ENCODE measurements around the gene LARP4.

DNA sequence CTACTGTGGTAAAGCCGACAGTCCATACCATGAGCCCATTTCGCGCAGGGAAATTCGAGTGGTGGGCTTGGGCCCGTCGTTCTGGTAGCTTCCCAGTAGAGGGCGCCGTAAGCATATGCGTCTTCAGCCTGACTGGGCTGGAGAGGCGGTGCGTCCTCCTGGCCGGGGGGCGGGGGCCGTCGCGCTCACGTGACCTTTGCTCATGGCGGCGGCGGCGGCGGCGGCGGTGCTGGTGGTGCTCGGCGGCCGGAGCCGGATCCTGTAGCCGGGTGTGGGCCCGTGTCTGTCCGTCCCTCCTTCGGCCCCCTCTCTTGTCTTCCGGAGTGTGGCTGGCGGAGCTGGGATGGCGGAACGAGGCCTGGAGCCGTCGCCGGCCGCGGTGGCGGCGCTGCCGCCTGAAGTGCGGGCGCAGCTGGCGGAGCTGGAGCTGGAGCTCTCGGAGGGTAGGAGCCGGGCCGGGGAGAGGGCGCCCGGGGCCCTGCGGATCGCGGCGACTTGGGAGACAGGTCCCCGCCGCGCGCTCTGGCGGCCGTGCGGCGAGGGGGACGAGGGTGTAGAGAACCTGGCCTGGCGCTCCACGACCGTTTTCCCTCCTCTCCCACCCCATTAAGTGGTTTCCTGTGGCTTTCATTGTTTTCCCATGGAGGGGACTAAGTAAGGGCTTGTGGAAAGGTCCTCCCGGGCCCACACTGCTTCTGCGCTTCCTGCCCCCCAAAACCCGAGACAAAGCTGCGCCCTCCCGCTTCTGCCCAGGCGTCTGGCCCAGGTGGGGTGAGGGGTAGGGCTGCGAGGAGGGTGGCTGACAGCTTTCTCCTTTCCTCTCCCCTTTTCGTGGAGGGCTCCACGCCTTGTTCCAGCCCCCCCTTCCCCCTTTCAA is 104.4 kb downstream of the LARP4 start, which contains the start of gene DIP2B:
- TF ChIP-seq, protein P1, sequence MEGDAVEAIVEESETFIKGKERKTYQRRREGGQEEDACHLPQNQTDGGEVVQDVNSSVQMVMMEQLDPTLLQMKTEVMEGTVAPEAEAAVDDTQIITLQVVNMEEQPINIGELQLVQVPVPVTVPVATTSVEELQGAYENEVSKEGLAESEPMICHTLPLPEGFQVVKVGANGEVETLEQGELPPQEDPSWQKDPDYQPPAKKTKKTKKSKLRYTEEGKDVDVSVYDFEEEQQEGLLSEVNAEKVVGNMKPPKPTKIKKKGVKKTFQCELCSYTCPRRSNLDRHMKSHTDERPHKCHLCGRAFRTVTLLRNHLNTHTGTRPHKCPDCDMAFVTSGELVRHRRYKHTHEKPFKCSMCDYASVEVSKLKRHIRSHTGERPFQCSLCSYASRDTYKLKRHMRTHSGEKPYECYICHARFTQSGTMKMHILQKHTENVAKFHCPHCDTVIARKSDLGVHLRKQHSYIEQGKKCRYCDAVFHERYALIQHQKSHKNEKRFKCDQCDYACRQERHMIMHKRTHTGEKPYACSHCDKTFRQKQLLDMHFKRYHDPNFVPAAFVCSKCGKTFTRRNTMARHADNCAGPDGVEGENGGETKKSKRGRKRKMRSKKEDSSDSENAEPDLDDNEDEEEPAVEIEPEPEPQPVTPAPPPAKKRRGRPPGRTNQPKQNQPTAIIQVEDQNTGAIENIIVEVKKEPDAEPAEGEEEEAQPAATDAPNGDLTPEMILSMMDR (conservative IDR thresholded peaks at IDR 0.05 in 1 of 2, IDR thresholded peaks at IDR 0.05 in 1 of 2; ENCODE audit: extremely low read depth in 1 of 2, insufficient read depth in 1 of 2, low read depth in 1 of 2, low read length in 2 of 2), result peak; percentile 88 to 92
- no peak for TF ChIP-seq EZH2 (IDR thresholded peaks at IDR 0.05; ENCODE audit: borderline replicate concordance, low read length)

Measured in mammary epithelial cell (primary cell).